Kidney (tissue), 14 donors: ENCODE data around the gene SEMA3D. TPM values are rescaled to one million over a fixed set of nuclear protein-coding genes. Genes with fewer than 3 reads are reported as not detected.

Experiments
- DNase-seq, 5 donors: peaks; one replicate each; pipeline ENCODE4 v3.0.0-alpha.2; 2013 to 2020
- FAIRE-seq: peaks from 2 replicates; lab custom pipeline; 2012; peaks lifted over from hg19 to GRCh38; lab: Jason Lieb, UNC
- H3K27ac ChIP-seq, 2 donors: one replicate each; pipeline ENCODE4 v1.7.0; 2013; ENCODE audit warnings: low read depth in 2 of 2, low read length in 2 of 2, inconsistent platforms in 1 of 2
- H3K27me3 ChIP-seq: one replicate; pipeline ENCODE4 v1.7.1; 2013; ENCODE audit warnings: low read length, inconsistent platforms; ENCODE audit not compliant: control insufficient read depth, insufficient read depth
- H3K36me3 ChIP-seq, 3 donors: one replicate each; pipeline versions ENCODE4 v1.7.0 to v1.7.1; 2013; ENCODE audit warnings: low read length in 3 of 3, control low read depth in 1 of 3, inconsistent platforms in 1 of 3; ENCODE audit not compliant: insufficient read depth in 3 of 3, control insufficient read depth in 2 of 3
- H3K4me1 ChIP-seq, 3 donors: one replicate each; pipeline versions ENCODE4 v1.7.0 to v1.7.1; 2013; ENCODE audit warnings: low read length in 3 of 3, inconsistent platforms in 1 of 3, low read depth in 1 of 3; ENCODE audit not compliant: control insufficient read depth in 2 of 3, insufficient read depth in 2 of 3
- H3K4me3 ChIP-seq, 3 donors: one replicate each; pipeline versions ENCODE4 v1.7.0 to v1.8.1; 2013; ENCODE audit warnings: low read length in 3 of 3, control low read depth in 1 of 3, inconsistent platforms in 1 of 3
- H3K9ac ChIP-seq, 3 donors: one replicate each; pipeline versions ENCODE4 v1.7.0 to v1.7.1; 2013; ENCODE audit warnings: low read length in 3 of 3, control low read depth in 1 of 3, inconsistent platforms in 1 of 3
- H3K9me3 ChIP-seq, 3 donors: one replicate each; pipeline versions ENCODE4 v1.7.0 to v1.7.1; 2013; ENCODE audit warnings: low read length in 3 of 3, control low read depth in 1 of 3, inconsistent platforms in 1 of 3; ENCODE audit not compliant: control insufficient read depth in 2 of 3, insufficient read depth in 1 of 3
- intact Hi-C: fragments of 100-400 bp; cut with DNase I; formaldehyde crosslinking; loops from one replicate; pipeline ENCODE4 v1.11.1; 2022
- polyA plus RNA-seq: library from polyadenylated mRNA; stranded (reverse); fragments of 350-450 nt; fragmentation: Illumina TruSeq; extraction: RNeasy Lipid Tissue Mini Kit (QIAGEN cat#74804); gene quantifications from one replicate; pipeline ENCODE4 v1.2.3, GENCODE V29; 2014; ENCODE audit warnings: low read depth, low replicate concordance; ENCODE audit not compliant: insufficient read depth
- total RNA-seq: library from RNA; stranded (reverse); fragmentation: NEBNext Ultra II Directional; extraction: Animal tissue kit (Norgen Biotek cat#: 25700); gene quantifications from one replicate; pipeline ENCODE4 v1.2.1, GENCODE V29; 2021
- TF ChIP-seq, protein P1 (sequence below): IDR thresholded peaks from 3 replicates; pipeline ENCODE4 v1.5.1; 2012; ENCODE audit warnings: mild to moderate bottlenecking, moderate library complexity, borderline replicate concordance; ENCODE audit not compliant: insufficient read depth; ENCODE audit errors: extremely low read depth
- donor health status: control.
- donor health status: control.
- donor health status: control.
- donor health status: control.
- donor health status: control.
- donor health status: DM: yes; HTN: yes; CAD: no.
- donor health status: Normal renal cell carcinoma (clear cell type).

Gene SEMA3D
- total and polyA plus RNA-seq, 2 donors from 2014 or later: 0.82 to 17.5 TPM

DNA sequence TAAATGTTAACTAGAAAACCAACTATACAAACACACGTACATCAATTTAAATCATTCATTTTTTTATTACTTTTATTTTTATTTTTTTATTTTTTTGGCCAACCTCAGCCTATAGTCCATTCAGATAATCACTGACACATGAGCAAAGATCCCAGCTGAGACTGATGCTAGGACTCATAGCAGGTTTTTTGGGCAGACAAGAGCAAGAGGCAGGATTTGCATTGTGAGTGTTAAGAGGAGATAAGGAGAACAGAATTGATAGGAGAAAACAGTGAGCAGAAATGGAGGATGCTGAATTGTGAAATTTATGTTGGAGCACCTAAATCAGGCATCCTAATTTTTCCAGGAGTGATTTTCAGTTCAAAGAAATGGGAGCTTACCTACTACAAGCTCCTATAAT, 240.3 kb downstream of the SEMA3D start:
- FAIRE-seq: no peak
- Histone ChIP-seq H3K4me1 (no peaks in the 10 kb centered on the region), H3K36me3 (no peaks in the 10 kb centered on the region), H3K27me3 (no peaks in the 10 kb centered on the region), H3K27ac (no peak overlapping the region), H3K4me3 (no peak overlapping the region), H3K9ac (no peak overlapping the region), H3K9me3 (no peaks in the 10 kb centered on the region)
- TF ChIP-seq, protein P1, sequence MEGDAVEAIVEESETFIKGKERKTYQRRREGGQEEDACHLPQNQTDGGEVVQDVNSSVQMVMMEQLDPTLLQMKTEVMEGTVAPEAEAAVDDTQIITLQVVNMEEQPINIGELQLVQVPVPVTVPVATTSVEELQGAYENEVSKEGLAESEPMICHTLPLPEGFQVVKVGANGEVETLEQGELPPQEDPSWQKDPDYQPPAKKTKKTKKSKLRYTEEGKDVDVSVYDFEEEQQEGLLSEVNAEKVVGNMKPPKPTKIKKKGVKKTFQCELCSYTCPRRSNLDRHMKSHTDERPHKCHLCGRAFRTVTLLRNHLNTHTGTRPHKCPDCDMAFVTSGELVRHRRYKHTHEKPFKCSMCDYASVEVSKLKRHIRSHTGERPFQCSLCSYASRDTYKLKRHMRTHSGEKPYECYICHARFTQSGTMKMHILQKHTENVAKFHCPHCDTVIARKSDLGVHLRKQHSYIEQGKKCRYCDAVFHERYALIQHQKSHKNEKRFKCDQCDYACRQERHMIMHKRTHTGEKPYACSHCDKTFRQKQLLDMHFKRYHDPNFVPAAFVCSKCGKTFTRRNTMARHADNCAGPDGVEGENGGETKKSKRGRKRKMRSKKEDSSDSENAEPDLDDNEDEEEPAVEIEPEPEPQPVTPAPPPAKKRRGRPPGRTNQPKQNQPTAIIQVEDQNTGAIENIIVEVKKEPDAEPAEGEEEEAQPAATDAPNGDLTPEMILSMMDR: no peak
- no peak for DNase-seq
- intact Hi-C loops: no loop called here
